DND-41 (cell line): ENCODE measurements around the gene ESAM.

Experiments used
- CTCF ChIP-seq: IDR thresholded peaks from 2 replicates; pipeline ENCODE4 v1.5.1; 2012; ENCODE audit warnings: borderline replicate concordance, low read length, moderate library complexity, mild to moderate bottlenecking; ENCODE audit not compliant: poor library complexity, severe bottlenecking; ENCODE audit errors: extremely low read depth
- EZH2 ChIP-seq: IDR thresholded peaks from 3 replicates; pipeline ENCODE4 v1.6.1; 2012; ENCODE audit warnings: borderline replicate concordance, low read depth, mild to moderate bottlenecking, moderate library complexity, low read length, inconsistent platforms; ENCODE audit not compliant: severe bottlenecking

- TF ChIP-seq EZH2 (no peak), CTCF (no peak)
Measured at GRCh38 chr11:124760806-124761205, 1.3 kb downstream of the ESAM start.
